GM19452 (cell line): ENCODE measurements around the gene MGAT5B.

Source experiments
- ATAC-seq: cut with Tn5 transposase; IDR thresholded peaks from one replicate; pipeline ENCODE4 v1.9.1; 2021; ENCODE audit not compliant: unreplicated experiment

The MGAT5B gene

DNA sequence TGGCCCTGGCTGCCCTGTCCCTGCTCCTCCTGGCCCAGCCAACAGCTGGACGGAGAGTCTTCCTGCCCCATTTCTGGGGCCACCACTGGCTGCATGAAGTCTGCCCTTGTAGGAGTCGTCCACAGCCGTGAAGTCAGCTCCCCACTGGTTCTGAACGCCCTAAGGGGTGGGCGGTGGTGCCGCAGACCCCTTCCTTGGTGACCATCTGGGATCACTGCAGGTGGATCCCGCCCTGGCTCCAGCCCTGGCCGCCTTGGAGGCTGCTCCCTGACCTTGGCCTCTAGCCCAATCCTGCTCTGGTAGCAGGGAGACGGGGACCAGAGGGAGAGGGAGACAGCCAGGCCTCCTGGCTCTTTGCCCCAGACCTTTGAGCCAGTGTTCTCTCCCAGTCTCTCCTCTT is 35.4 kb downstream of the MGAT5B start:
- ATAC-seq: no peak

- ATAC-seq: no peak
These were observed 35.9 kb downstream of the MGAT5B start for GRCh38 chr17:76904116-76904515.

DNA sequence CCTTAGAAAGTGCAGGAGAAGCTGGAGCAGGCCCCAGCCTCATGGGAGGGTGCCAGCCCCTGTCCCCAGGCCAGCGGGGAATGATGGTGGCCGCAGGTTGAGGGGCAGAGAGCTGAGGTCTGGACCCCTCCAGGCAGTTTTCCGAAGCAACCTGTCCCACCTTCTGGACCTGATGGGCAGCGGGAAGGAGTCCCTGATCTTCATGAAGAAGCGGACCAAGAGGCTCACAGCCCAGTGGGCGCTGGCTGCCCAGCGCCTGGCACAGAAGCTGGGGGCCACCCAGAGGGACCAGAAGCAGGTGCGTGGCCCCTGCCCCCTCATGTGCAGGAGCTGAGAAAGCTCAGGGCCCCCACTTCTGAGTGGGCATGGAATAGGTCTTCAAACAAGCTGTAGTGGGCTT is 36.8 kb downstream of the MGAT5B start:
- ATAC-seq: no peak

GRCh38 chr17:76905836-76906235 is 37.6 kb downstream of the MGAT5B start:
- no peak for ATAC-seq

GRCh38 chr17:76906463-76906862 is 38.3 kb downstream of the MGAT5B start:
- ATAC-seq: no peak

DNA sequence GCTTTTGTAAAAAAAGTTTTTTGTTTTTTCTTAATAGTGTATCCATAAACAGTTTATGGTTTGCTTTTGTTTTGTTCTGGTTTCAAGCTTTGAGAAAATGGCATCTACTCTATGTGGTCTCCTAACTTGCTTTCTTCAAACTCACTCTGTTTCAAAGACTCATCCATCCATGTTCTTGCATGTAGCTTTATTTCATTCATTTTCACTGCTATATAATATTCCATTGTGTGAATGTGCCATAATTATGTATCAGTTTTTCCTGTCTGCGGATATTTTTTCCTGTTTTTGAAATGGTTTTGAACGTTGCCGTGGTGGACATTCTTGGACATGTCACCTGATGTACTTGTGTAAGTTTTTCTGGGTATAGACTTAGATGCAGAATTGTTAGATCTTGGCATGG is 39.1 kb downstream of the MGAT5B start:
- ATAC-seq: no peak

- no peak for ATAC-seq
These were observed 42.0 kb downstream of the MGAT5B start for GRCh38 chr17:76909971-76910760.

DNA sequence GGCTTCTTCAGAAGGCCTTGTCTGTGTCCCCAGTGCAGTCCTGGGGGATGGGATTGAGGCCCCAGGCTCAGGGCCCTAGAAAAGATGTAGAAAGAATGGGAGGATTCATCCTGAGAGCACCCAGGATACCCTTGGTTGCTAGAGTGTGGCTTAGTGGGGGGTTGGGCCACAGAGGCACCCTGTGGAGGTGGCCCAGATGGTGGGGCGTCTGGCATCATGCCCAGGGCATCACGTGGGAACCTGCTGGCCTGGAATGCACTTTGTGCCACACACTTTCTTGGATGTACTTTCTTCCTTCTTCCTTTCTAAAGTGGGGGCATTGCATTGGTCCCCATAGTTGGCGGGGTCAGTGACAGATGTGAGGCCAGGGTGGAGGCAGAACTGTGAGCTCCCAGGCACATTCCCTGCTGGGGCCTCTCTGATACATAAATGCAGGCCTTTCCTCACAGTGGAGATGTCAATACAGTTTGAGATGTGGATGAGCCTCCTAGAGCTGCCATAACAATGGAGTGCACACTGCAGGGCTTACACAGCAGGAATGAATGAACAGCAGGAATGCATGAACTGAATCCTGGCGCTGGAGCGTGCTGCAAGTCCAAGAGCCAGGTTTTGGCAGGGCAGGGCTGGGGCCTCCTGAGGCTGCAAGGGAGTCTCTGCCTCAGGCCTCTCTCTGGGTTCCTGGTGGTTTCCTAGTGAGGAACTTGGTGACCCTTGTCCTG is 43.3 kb downstream of the MGAT5B start:
- no peak for ATAC-seq

- no peak for ATAC-seq
These were observed 44.4 kb downstream of the MGAT5B start for GRCh38 chr17:76912421-76913164.

- no peak for ATAC-seq
These were observed 46.7 kb downstream of the MGAT5B start for GRCh38 chr17:76914937-76915336.

DNA sequence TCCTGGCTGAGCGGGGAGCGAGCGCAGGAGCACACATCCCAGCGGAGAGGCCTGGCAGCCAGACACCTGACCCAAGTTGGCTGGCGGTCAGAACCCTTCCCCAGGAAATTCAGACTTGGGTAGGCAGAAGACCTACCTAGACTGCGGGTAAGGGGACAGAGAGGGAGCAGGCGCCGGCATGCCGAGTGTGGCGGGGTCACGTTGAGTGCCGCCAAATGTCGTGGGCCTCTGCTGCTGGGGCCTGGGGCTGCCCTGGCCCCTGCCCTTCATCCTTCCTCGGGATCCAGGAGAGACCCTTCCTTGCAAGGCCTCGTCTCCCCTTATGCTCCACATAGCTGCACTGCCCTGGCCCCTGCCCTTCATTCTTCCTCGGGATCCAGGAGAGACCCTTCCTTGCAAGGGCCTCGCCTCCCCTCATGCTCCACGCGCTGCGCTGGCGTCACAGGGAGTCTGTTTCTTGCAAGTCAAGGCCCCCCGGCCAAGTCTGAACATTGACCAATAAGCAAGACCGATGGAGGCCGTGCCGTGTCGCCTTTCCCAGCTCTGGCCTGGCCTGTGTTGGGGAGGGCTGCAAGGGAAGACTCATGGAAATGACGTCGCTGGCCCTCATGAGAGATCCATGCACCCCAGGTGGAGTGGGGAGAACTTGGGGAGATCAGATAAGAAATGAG is 47.8 kb downstream of the MGAT5B start:
- ATAC-seq: no peak

DNA sequence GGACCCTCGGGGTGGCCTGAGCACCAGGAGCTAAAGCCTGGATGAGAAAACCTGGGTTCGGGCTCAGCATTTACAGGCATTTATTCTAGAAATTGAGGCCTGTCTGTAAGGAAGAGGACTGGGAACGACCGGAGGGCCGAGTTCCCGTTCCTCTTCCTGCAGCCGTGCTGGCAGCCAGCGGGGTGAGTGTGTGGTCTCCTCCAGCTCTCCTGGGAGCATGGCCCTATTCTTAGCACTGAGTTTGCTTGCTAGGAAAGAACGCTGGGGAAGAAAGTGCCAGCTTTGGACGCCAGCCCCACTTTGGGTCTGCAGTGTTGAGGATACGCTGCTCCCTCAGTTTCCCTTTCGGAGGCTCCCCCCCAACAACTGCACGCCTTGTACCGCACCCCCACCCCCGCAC is 49.6 kb downstream of the MGAT5B start:
- ATAC-seq: no peak

DNA sequence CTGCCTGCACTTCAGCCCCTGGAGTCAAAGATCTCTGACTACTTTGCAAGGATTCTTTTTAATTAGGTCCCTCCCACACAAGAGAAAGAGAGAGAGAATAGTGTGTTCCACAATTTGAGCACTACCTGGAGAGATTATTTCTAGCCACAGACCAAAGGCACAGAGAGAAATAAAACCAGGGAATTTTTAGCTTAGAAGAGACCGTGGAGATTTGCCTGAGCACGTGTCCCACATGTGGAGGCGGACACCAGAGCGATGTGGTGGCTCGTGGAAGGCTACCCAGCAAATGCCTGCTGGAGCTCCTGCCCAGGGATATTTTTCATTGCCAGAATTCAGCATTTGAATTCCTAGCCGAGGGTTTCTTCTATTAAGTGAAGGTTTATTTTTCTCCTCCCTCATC is 50.6 kb downstream of the MGAT5B start:
- ATAC-seq: no peak

DNA sequence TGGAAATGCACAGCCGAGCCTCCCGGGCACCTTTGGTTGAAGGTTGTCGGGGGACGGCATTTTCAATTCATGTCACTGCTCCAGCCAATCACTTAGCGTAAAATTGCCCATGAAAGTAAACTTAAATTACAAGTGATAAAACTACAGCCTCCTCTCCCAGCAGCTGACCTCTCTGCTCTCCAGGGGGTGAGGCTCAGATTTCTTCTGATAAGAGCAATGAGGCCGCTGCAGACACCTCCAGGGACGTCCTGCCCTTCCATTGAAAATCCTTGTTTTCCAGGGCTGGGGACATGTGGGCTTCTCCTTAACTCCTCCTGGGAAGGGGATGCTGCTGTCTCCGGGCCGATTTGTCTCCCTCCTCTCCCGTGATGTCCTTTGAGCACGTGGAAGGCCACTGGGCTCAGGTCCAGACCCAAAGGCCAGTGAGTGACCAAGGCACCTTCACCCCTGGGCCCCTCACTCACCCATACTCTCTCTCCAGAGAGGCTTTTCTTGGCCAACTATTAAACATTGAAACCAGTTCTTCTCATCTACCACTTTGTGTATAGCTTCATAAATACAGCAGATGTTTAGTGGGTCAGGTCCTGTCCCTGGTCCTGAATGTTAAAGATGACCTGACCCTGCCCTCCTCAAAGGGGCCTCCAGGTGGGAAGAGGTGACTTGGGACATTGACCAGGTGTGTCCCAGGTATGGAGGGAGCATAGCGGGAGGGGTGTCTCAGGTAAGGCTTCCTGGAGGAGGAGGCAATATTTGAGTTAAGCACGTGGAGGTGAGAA is 52.3 kb downstream of the MGAT5B start:
- ATAC-seq: no peak

- no peak for ATAC-seq
These were observed 53.3 kb downstream of the MGAT5B start for GRCh38 chr17:76921340-76922036.

DNA sequence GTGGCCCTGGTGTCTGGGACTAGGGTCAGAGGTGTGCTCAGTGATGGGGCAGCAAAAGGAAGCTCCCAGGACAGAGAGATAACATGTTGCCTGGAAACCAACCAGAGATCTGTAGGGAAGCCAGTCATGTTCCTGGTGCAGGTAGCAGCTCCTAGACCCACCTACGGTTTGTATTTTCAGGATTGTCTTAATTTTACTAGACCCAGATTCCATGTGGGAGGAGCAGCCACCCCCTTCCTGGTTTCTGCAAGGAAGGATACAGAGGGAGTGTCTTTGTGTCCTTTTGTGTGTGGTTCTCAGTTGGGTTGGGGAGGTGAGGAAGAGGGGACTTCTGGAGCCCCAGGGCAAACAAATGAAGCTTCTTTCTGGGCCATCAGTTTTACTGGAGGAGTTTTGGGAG is 53.9 kb downstream of the MGAT5B start:
- no peak for ATAC-seq

GRCh38 chr17:76922967-76923366 is 54.8 kb downstream of the MGAT5B start:
- ATAC-seq: no peak

- ATAC-seq: no peak
These were observed 55.3 kb downstream of the MGAT5B start for GRCh38 chr17:76923491-76923890.

GRCh38 chr17:76924345-76925342 is 56.4 kb downstream of the MGAT5B start:
- no peak for ATAC-seq
